ENCODE data around the gene RTN4RL1.

Gene RTN4RL1

DNA sequence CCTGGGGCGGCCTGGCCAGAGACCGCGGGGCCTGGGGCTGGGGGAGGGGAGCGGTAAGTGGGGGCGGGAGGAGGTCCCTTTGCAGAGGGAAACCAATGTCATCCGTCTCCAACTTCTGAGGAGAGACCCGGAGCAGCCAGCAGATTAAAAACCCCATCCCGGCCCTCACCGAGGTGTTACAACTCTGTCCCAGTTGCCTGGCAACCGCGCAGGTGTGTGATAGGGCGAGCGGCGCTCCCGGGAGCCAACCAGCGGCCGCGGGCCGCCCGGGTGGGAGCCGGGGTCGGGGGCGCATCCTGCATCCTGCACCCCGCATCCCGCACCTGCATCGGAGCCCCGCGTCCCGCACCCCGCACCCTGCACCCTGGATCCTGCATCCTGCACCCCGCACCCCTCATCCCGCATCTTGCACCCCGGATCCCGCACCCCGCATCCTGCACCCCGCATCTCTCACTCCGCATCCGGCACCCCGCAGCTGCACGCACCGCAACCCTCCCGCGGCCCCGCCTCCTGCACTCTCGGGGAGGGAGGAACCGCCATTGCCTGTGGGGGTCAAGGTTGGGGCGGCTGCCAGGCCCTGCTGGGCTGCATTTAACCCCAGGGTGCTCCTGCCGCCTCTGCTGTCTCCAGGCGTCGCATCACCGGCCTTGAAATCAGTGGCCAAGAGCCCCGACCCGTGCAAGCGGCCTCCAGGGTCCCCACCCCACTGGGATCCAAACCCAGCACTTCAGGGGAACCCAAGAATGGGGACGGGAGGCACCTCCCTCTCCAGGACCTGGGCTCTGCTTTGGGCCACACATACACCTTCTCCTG, 47.3 kb downstream of the RTN4RL1 start:
- no peak for DNase-seq (ENCODE audit: low read depth in 2 of 2)

- DNase-seq (ENCODE audit: low read depth in 2 of 2), result no peak
Observed at GRCh38 chr17:1976683-1977064, 48.5 kb downstream of the RTN4RL1 start.

- DNase-seq (ENCODE audit: low read depth in 2 of 2), result no peak
Observed at GRCh38 chr17:1976000-1976682, 49.0 kb downstream of the RTN4RL1 start.

- DNase-seq (ENCODE audit: low read depth in 2 of 2), result no peak
Observed at GRCh38 chr17:1975573-1975972, 49.6 kb downstream of the RTN4RL1 start.

- peak in 1 of 2 experiments; percentile 11 for DNase-seq (ENCODE audit: low read depth in 2 of 2)
Observed at GRCh38 chr17:1972487-1973160, 52.5 kb downstream of the RTN4RL1 start.

- DNase-seq (ENCODE audit: low read depth in 2 of 2), result no peak
Observed at GRCh38 chr17:1970843-1971384, 54.2 kb downstream of the RTN4RL1 start.

DNA sequence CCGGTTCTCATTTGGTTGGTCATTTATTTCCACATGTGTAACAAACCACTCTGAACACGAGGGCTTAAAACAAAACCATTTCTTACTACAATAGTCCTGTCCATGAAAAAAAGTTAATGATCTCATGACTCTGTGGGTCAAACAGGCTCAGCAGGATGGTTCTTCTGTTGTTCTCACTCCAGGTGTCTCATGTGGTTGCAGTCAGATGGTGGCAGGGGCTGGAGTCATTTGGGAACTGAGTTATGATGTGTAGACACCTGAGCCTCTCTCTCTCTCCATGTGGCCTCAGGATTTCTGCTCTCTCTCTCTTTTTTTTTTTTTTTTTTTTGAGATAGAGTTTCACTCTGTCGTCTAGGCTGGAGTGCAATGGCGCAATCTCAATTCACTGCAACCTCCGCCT, 55.4 kb downstream of the RTN4RL1 start:
- DNase-seq (ENCODE audit: low read depth in 2 of 2), result no peak

DNA sequence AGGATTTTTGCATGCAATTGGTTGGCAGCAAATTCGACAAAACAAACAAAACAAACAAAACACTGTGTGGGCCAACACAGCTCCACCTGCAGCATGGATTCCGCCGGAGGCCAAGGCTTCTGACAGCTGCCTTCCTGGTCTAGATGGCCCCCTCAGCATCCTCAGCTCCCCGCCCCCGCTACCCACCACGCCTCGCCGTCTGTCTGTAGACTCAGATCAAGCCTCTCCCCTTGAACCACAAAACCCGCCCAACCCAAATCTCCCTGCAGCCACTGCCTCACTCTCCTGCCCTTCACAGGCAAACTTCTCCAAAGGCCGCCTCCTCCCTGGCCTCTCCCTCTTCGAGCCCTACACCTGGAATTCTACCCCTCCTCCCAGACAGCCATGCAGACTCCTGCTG, 57.9 kb downstream of the RTN4RL1 start:
- no peak for DNase-seq (ENCODE audit: low read depth in 2 of 2)

DNA sequence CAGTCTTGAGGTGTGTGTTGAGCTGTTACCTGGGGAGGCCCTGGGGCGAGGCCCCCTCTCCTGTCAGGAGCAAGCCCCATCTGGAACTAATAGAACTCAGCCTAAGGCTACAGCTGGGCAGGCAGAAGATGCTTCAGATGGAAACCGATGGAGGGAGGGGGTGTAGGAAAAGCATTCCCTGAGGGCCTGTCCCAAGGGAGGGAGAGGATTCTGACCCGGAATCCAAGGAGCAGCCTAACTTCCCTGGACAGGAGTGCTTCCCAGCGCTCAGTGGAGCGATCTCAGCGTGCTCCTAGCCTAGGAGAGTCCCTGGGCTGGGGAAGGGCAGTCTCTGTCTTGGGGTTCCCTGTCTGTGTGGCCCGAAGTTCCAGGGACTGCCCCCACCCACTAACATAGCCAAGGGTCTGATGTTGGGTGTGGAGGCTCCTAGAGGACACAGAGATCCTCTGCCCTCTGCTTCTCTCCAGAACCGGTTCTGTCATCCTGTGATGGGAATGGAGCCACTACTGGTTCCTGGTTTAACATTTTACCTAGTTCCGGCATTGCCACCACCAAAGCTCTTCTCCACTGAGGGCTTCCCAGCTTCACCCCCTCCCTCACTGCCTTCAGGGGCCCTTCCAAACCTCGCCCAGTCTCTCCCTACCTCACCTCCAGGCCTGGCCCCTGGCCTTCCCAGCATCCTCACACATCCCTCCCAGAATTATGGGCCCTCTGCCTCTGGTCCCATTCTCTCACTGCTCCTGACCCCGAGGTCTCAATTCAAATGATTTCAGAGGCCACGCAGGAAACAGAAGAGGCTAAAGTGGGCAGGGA, 58.7 kb downstream of the RTN4RL1 start:
- no peak for DNase-seq (ENCODE audit: low read depth in 2 of 2)

DNA sequence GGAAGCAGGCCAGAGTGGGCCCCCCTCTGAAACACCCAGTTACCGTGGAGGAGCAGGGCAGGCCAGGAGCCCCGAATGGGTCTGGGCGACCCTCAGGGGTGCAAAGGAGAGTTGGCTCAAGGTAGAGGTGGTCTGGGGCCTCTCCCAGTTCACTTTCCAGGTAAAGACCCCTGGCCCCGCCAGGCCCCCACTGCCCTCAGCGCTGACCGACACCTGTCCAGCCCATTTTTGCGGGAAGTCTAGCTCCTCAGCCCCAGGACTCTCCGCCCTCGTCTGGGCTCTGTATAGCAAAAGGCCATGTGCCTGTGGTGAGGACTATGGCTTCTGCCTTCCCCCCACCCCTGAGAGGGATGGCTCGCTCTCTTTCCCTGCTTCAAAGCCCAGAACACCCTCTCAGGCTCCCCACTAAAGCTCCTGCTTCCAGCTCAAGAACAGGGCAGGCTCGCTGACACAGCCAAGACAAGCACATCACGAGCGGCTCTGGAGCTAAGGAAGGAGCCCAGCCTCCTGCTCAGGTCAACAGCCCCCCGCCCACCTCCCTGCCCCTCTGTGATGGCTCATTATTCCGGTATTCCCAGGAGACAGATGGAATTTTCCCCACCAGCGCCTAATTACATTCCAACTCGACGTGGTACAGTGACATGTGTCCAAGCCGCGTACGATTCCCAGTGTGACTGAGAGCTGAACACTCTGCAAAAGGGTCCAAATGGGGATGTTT, 59.4 kb downstream of the RTN4RL1 start:
- no peak for DNase-seq (ENCODE audit: low read depth in 2 of 2)

GRCh38 chr17:1963250-1963649, 61.9 kb downstream of the RTN4RL1 start:
- DNase-seq (ENCODE audit: low read depth in 2 of 2), result no peak

GRCh38 chr17:1961189-1961588, 63.9 kb downstream of the RTN4RL1 start:
- DNase-seq (ENCODE audit: low read depth in 2 of 2), result no peak

DNA sequence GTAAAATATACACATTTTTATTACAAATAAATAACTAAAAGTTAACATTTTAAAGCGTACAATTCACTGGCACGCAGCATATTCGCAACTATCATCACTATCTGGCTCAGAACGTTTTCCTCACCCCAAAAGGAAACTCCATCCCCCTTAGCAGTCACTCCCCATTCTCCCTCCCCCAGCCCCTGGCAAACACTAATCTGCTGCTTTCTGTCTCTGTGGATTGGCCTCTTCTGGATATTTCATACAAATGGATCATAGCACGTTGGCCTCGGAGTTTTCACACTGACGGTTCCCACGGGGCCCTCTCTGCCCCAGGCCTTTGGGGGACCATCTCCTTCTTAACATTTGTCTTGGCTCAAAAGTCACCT, 64.6 kb downstream of the RTN4RL1 start:
- DNase-seq (ENCODE audit: low read depth in 2 of 2), result no peak

DNA sequence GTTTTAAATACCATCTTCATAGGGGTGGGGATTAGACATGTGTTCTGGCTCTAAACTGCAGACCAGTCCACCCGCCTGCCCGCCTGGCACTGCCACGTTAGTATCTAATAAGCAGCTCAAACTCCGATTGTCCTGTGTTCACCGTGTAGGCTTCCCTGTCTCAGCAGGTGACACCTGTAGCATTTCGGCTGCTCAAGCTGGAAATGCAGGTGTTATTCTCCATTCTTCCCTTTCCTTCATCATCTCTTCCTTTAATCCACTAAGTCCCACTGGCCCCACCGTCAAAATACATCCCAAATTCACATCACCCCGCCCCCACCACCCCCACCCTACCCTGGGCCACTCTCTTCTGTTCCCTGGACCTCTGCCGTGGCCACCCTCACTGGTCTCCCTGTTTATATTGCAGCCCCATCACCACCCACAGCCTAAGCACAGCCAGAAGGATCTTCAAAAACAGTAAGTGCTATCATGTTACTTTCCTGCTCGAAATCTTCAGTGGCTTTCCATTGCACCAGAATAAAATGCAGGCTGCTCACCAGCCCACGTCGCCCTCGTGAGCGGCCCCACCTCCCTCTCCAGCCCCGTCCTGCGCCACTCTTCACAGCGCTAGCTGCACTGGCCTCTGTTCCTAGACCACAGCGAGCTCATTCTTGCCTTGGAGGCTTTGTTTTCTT, 65.1 kb downstream of the RTN4RL1 start:
- DNase-seq (ENCODE audit: low read depth in 2 of 2), result no peak

GRCh38 chr17:1958134-1958881, 66.8 kb downstream of the RTN4RL1 start:
- no peak for DNase-seq (ENCODE audit: low read depth in 2 of 2)

DNA sequence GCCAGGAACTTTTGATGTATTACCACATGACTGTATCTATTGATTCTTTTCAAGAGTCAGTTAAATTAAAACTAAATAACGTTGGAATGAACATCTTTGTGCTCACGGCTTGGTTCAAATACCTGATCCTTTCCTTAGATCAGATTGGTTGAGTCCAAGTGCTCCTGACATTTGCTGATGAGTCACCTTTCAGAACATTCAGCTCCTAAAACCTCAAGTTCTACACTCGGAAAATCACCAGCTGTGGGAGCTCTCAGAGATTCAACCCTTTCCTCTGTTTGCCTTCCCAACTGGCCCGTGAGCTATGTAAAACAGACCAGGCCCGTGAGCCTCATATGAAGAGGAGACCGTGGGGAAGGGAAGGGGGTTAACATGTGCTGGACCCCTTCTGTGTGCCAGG, 68.1 kb downstream of the RTN4RL1 start:
- no peak for DNase-seq (ENCODE audit: low read depth in 2 of 2)

GRCh38 chr17:1956134-1956533, 69.0 kb downstream of the RTN4RL1 start:
- no peak for DNase-seq (ENCODE audit: low read depth in 2 of 2)

DNA sequence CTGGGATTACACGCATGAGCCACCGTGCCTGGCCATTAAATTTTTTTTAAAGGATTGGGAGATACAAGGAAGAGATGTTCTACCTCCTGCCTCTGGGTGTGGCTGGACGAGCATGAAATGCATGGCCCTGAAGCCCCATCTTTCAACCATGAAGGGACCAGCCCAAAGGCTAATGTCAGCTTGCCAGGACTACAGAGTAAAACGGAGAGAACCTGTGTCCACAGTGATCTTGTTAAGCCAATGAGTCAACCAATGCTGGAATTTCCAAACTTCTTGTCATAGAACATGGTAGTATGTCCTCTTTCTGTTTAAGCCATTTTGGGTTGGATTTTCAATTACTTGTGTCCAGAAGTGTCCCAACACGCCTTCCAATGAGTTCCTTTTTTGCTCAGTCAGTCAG, 71.3 kb downstream of the RTN4RL1 start:
- DNase-seq (ENCODE audit: low read depth in 2 of 2), result no peak

DNA sequence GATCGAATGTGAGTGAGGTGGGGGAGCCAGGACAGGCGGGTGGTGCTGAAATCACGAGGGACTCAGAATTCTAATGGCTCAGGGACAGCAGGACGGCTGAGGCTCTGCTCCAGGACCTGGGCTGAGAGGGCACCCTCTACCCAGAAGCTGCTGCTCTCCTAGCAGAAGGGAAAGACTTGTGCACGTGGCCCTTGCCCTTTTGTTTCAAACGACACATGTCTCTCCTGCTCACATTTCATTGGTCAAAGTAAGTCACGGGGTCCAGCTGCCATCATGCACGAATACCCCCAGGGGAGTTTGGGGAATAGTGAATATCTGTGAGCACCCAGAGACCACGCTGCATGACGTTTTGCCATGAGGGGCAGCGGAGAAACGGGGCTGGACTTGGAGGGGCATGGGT, 73.2 kb downstream of the RTN4RL1 start:
- DNase-seq (ENCODE audit: low read depth in 2 of 2), result no peak

- no peak for DNase-seq (ENCODE audit: low read depth in 2 of 2)
Observed at GRCh38 chr17:1949754-1950153, 75.4 kb downstream of the RTN4RL1 start.
